ENCODE measurements around the gene SEC22A. TPM values are rescaled to one million over a fixed set of nuclear protein-coding genes. Genes with fewer than 3 reads are reported as not detected.

The SEC22A gene
- total RNA-seq, 1 donor from 2014 or later: 15.9 TPM

DNA sequence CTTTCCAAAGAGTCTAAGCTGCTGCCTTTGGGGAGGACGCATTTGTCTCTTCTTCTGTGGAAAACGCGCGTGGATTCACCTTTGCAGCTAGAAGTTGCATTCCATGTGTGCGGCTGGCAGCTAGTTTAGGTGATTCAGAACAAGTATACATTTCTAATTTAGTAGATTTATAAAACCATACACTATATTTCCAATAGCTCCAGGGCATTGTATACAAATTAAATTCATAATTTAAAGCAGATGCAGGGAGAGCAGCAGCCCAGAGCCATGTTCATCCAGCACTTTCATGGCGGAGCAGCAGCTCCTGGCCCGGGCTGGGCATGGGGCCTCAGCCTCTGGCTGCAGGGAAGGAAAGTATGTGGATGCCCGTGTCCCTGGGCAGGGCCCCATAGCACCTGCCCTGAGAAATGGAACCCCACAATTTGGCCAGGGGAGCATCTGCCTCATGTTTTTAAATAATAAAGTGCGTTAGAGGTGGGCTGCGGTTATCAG is 42.8 kb upstream of the SEC22A start:
- no peak for DNase-seq
- peaks cover 23% of the 10 kb centered on the region for H3K36me3 Mint-ChIP-seq (ENCODE audit: low read depth)
- H3K27ac Mint-ChIP-seq: no peak overlapping the region
- H3K27me3 Mint-ChIP-seq: no peaks in the 10 kb centered on the region
- H3K4me3 Mint-ChIP-seq: no peak overlapping the region
- intact Hi-C loops (cut with micrococcal nuclease): no loop called here
- H3K4me1 Mint-ChIP-seq: peaks cover 2% of the 10 kb centered on the region
- CTCF ChIA-PET: no interaction called here
- H3K9me3 Mint-ChIP-seq: no peaks in the 10 kb centered on the region
- ATAC-seq (ENCODE audit: low read depth): no peak
- TF ChIP-seq, protein P1, sequence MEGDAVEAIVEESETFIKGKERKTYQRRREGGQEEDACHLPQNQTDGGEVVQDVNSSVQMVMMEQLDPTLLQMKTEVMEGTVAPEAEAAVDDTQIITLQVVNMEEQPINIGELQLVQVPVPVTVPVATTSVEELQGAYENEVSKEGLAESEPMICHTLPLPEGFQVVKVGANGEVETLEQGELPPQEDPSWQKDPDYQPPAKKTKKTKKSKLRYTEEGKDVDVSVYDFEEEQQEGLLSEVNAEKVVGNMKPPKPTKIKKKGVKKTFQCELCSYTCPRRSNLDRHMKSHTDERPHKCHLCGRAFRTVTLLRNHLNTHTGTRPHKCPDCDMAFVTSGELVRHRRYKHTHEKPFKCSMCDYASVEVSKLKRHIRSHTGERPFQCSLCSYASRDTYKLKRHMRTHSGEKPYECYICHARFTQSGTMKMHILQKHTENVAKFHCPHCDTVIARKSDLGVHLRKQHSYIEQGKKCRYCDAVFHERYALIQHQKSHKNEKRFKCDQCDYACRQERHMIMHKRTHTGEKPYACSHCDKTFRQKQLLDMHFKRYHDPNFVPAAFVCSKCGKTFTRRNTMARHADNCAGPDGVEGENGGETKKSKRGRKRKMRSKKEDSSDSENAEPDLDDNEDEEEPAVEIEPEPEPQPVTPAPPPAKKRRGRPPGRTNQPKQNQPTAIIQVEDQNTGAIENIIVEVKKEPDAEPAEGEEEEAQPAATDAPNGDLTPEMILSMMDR (IDR thresholded peaks at IDR 0.05): no peak
- POLR2A ChIA-PET: no interaction called here

DNA sequence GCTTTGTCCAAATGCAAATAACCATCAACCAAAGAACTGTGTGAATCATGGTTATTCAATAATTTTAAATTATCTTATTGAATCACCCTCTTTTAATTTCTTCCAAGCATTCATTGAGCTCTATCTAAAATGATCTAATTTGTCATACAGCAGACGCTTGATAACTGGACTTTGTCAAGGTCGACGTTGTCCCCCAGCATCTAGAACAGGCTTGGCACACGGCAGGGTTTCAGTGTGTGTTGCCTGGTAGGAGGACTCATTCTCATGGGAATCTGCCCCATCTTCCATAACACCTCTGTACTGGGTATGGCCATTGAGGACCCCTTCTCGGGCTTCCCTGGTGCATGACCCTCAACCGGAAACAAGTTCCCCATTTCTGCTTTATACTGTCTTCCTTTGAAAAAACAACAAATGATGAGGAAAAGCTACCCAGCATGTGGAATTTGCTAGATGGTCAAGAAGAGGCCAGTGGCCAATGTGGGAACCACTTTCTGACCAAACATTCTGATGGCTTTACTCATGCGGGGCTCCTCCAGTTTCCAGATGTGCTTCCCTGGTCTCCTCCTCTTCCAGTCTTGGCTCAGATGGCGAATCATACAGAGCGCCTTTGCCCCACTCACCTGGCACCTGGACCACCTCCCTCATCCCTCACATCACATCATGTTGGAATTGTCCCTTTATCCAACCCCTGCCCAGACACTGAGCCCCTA is 41.7 kb upstream of the SEC22A start:
- DNase-seq: no peak
- Mint-ChIP-seq H3K9me3 (peaks cover 3% of the 10 kb centered on the region), H3K4me3 (no peak overlapping the region), H3K4me1 (no peaks in the 10 kb centered on the region), H3K27ac (no peak overlapping the region), H3K27me3 (no peaks in the 10 kb centered on the region), H3K36me3 (ENCODE audit: low read depth) (peaks cover 34% of the 10 kb centered on the region)
- intact Hi-C loops (cut with micrococcal nuclease): no loop called here
- POLR2A ChIA-PET: no interaction called here
- CTCF ChIA-PET: no interaction called here
- ATAC-seq (ENCODE audit: low read depth): no peak
- TF ChIP-seq, protein P1 (IDR thresholded peaks at IDR 0.05): no peak

DNA sequence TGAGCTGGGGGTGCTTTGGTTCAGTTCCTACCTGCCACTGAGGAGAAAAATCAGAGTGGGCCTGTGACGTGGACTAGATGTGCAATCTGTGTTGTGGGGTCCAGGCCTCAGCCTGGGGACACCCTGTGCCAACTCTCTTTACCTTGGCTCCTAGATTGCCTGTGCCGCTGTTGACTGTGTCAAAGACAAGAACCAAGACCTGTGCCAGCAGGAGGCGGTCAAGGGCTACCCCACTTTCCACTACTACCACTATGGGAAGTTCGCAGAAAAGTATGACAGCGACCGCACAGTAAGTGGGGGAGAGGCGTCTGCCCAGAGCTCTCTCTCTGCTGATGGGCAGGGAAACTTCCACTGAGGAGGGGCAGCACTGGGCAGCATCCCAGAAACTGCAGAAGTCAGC is 40.6 kb upstream of the SEC22A start:
- CTCF ChIA-PET: no interaction called here
- TF ChIP-seq, protein P1 (IDR thresholded peaks at IDR 0.05): no peak
- peaks cover 3% of the 10 kb centered on the region for H3K9me3 Mint-ChIP-seq
- no peak overlapping the region for H3K4me3 Mint-ChIP-seq
- intact Hi-C loops (cut with micrococcal nuclease): no loop called here
- POLR2A ChIA-PET: no interaction called here
- peaks cover 33% of the 10 kb centered on the region for H3K36me3 Mint-ChIP-seq (ENCODE audit: low read depth)
- H3K4me1 Mint-ChIP-seq: no peaks in the 10 kb centered on the region
- ATAC-seq (ENCODE audit: low read depth): no peak
- no peak for DNase-seq
- no peaks in the 10 kb centered on the region for H3K27me3 Mint-ChIP-seq
- no peak overlapping the region for H3K27ac Mint-ChIP-seq

DNA sequence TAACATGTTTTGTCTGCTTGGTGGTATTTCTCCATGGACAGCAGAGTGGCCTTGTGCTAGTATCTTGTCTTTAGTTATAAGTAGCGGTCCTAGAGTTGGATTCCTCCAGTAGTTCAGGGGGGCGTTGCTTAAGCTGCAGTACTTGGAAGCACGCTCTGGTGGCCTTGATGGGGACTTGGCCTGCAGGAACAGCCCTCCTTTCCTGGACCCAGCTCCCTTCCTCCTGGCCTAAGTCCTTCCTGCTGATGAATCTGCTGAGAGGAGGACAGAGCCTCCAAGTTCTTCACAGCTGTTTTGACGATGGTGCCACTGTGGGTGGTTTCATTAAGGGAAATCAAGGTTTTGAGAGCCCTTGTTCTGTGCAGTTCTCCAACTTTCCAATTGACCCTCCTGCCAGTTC is 38.6 kb upstream of the SEC22A start:
- no peak overlapping the region for H3K27ac Mint-ChIP-seq
- intact Hi-C loops (cut with micrococcal nuclease): no loop called here
- CTCF ChIA-PET: no interaction called here
- ATAC-seq (ENCODE audit: low read depth) (no peak), DNase-seq (no peak)
- H3K36me3 Mint-ChIP-seq (ENCODE audit: low read depth): peaks cover 35% of the 10 kb centered on the region
- TF ChIP-seq, protein P1 (IDR thresholded peaks at IDR 0.05): no peak
- peaks cover 7% of the 10 kb centered on the region for H3K9me3 Mint-ChIP-seq
- H3K4me3 Mint-ChIP-seq: no peak overlapping the region
- POLR2A ChIA-PET: no interaction called here
- H3K4me1 Mint-ChIP-seq: no peaks in the 10 kb centered on the region
- H3K27me3 Mint-ChIP-seq: no peaks in the 10 kb centered on the region

DNA sequence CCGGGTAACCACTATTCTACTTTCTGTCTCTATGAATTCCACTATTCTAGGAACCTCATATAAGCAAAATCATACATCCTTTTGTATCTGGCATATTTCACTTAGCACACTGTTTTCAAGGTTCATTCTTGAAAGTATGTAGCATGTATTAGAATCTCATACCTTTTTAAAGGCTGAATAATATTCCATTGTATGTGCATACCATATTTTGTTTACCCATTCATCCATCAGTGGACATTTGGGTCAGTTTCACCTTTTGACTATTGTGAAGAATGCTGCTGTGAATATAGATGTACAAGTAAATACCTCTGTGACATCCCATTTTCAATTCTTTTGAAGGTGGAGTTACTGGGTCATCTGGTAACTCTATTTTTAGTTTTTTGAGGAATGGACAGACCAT is 36.6 kb upstream of the SEC22A start:
- no peak overlapping the region for H3K4me3 Mint-ChIP-seq
- H3K9me3 Mint-ChIP-seq: peaks cover 7% of the 10 kb centered on the region
- no peaks in the 10 kb centered on the region for H3K27me3 Mint-ChIP-seq
- ATAC-seq (ENCODE audit: low read depth): no peak
- H3K27ac Mint-ChIP-seq: no peak overlapping the region
- H3K4me1 Mint-ChIP-seq: no peaks in the 10 kb centered on the region
- H3K36me3 Mint-ChIP-seq (ENCODE audit: low read depth): peaks cover 35% of the 10 kb centered on the region
- TF ChIP-seq, protein P1 (IDR thresholded peaks at IDR 0.05): no peak
- CTCF ChIA-PET: no interaction called here
- intact Hi-C loops (cut with micrococcal nuclease): no loop called here
- no peak for DNase-seq
- POLR2A ChIA-PET: no interaction called here
